SH-SY5Y (cell line): ENCODE results near the gene ANO10.

Source experiments
- GATA2 ChIP-seq: IDR thresholded peaks from 2 replicates; pipeline ENCODE4 v1.6.1; 2011; ENCODE audit warnings: mild to moderate bottlenecking, low read depth, low read length
- GATA3 ChIP-seq: IDR thresholded peaks from 2 replicates; pipeline ENCODE4 v1.6.1; 2011; ENCODE audit warnings: low read depth, mild to moderate bottlenecking, low read length, moderate library complexity

DNA sequence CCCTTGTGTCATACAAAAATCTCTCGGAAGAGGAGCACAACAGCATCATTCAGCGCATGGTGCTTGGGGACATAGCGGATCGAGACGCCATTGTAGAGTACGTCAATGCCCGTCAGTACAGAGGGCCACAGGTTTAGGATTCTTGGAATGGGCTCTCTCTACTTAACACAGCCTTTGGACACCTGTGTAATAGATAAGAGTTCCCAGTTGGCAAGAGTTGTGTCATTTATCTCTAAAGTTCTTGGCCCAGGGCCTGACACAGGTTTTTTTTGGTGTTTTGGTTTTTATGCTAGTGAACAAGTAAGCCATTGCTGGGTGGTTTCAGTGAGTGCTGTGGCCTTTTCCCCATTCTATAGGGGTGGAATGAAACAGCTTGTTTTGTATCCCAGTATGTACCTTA, 281.4 kb downstream of the ANO10 start:
- TF ChIP-seq GATA2 (no peak), GATA3 (no peak)
